Neutrophil (primary cell): ENCODE results near the gene SMYD3.

Experiments
- H3K27ac ChIP-seq: fragments of 200-600 bp; sonication (generic); 2 replicates; pipeline ENCODE4 v1.5.1; 2016; ENCODE audit warnings: mild to moderate bottlenecking, moderate library complexity
- H3K27me3 ChIP-seq: fragments of 200-600 bp; sonication (generic); 2 replicates; pipeline ENCODE4 v1.6.0; 2016; ENCODE audit warnings: mild to moderate bottlenecking
- H3K36me3 ChIP-seq: fragments of 200-600 bp; sonication (generic); 2 replicates; pipeline ENCODE4 v1.5.1; 2017
- H3K4me1 ChIP-seq, 2 experiments: fragments of 200-600 bp in 1 of 2; sonication (generic) in 1 of 2; 1 replicate in 1 of 2; 2 replicates in 1 of 2; pipeline versions ENCODE4 v1.5.1 to v1.6.1; 2013 to 2016; ENCODE audit warnings: low read depth in 1 of 2, low read length in 1 of 2, mild to moderate bottlenecking in 1 of 2, moderate library complexity in 1 of 2; ENCODE audit not compliant: control insufficient read depth in 1 of 2, insufficient read depth in 1 of 2
- H3K4me3 ChIP-seq, 2 experiments: fragments of 200-600 bp in 1 of 2; sonication (generic) in 1 of 2; 1 replicate in 1 of 2; 2 replicates in 1 of 2; pipeline ENCODE4 v1.5.1; 2013 to 2016; ENCODE audit warnings: low read depth in 1 of 2, low read length in 1 of 2, mild to moderate bottlenecking in 1 of 2, moderate library complexity in 1 of 2
- H3K9me3 ChIP-seq: fragments of 200-600 bp; sonication (generic); 2 replicates; pipeline ENCODE4 v1.5.1; 2016
- CTCF ChIP-seq: fragments of 200-600 bp; sonication (generic); IDR thresholded peaks from 2 replicates; pipeline ENCODE4 v1.5.1; 2016; ENCODE audit warnings: antibody characterized with exemption

The SMYD3 gene

GRCh38 chr1:246471688-246472087 lies 35.4 kb downstream of the SMYD3 start:
- Histone ChIP-seq H3K9me3 (no peaks in the 10 kb centered on the region), H3K27me3 (no peaks in the 10 kb centered on the region), H3K4me1 (no peaks in the 10 kb centered on the region), H3K27ac (no peak overlapping the region), H3K36me3 (no peaks in the 10 kb centered on the region), H3K4me3 (no peak overlapping the region)
- no peak for TF ChIP-seq CTCF

- Histone ChIP-seq H3K9me3 (no peaks in the 10 kb centered on the region), H3K4me1 (no peaks in the 10 kb centered on the region), H3K27me3 (no peaks in the 10 kb centered on the region), H3K4me3 (no peak overlapping the region), H3K36me3 (no peaks in the 10 kb centered on the region), H3K27ac (no peak overlapping the region)
- no peak for TF ChIP-seq CTCF
These were observed 36.5 kb downstream of the SMYD3 start for GRCh38 chr1:246470585-246470984.

GRCh38 chr1:246462986-246463385 lies 44.1 kb downstream of the SMYD3 start:
- H3K4me3 ChIP-seq, result no peak overlapping the region
- no peaks in the 10 kb centered on the region for H3K36me3 ChIP-seq
- H3K27ac ChIP-seq, result no peak overlapping the region
- H3K4me1 ChIP-seq, result no peaks in the 10 kb centered on the region
- no peaks in the 10 kb centered on the region for H3K9me3 ChIP-seq
- TF ChIP-seq CTCF, result no peak
- no peaks in the 10 kb centered on the region for H3K27me3 ChIP-seq

- no peak for TF ChIP-seq CTCF
- Histone ChIP-seq H3K4me3 (no peak overlapping the region), H3K4me1 (no peaks in the 10 kb centered on the region), H3K9me3 (no peaks in the 10 kb centered on the region), H3K36me3 (no peaks in the 10 kb centered on the region), H3K27me3 (no peaks in the 10 kb centered on the region), H3K27ac (no peak overlapping the region)
These were observed 46.7 kb downstream of the SMYD3 start for GRCh38 chr1:246460406-246460805.

- Histone ChIP-seq H3K9me3 (no peaks in the 10 kb centered on the region), H3K4me3 (no peak overlapping the region), H3K36me3 (no peaks in the 10 kb centered on the region), H3K27me3 (no peaks in the 10 kb centered on the region), H3K27ac (no peak overlapping the region), H3K4me1 (no peaks in the 10 kb centered on the region)
- TF ChIP-seq CTCF, result no peak
These were observed 47.9 kb downstream of the SMYD3 start for GRCh38 chr1:246459221-246459620.

GRCh38 chr1:246455476-246455875 lies 51.6 kb downstream of the SMYD3 start:
- TF ChIP-seq CTCF, result no peak
- no peaks in the 10 kb centered on the region for H3K36me3 ChIP-seq
- no peaks in the 10 kb centered on the region for H3K27me3 ChIP-seq
- H3K4me3 ChIP-seq, result no peak overlapping the region
- no peak overlapping the region for H3K27ac ChIP-seq
- no peaks in the 10 kb centered on the region for H3K4me1 ChIP-seq
- H3K9me3 ChIP-seq, result no peaks in the 10 kb centered on the region
